ENCODE measurements around the gene INCENP.

Gene INCENP

DNA sequence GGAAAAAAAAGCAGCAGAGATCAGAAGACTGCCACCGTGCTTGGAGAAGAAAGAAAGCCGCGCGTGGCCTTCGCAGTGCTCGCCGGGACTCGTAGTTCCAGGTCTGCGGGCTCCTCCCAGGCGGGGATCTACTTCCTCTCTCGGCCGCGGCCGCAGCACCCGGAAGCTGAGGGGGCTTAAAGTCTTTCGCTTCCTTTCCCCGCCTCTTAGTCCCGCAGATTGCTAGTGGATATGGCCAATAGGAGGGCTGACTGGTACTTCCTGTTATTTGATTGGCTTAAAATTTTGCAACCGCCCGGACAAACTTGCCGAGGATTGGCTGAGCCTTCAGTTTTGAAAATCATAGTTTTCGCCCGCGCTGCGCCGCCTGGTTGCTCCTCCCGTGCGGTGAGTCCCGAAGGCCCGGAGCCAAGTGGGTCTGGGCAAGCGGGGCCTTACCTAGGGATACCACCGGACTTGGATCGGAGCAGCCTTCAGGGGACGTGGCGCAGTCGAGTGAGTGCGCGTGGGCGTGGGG lies at the start of gene INCENP (continued):
- TF ChIP-seq ZNF510 (tag by site-specific recombination; IDR thresholded peaks at IDR 0.05; ENCODE audit: insufficient replicate concordance) = no peak
- TF ChIP-seq OVOL3 (tag by site-specific recombination; IDR thresholded peaks at IDR 0.05) = no peak
- no peak for TF ChIP-seq ZNF174 (tag by site-specific recombination; IDR thresholded peaks at IDR 0.05)
- no peak for TF ChIP-seq ZNF292 (tag by site-specific recombination; IDR thresholded peaks at IDR 0.05; ENCODE audit: borderline replicate concordance, low read depth)
- TF ChIP-seq SP7 (tag by site-specific recombination; IDR thresholded peaks at IDR 0.05) = no peak

DNA sequence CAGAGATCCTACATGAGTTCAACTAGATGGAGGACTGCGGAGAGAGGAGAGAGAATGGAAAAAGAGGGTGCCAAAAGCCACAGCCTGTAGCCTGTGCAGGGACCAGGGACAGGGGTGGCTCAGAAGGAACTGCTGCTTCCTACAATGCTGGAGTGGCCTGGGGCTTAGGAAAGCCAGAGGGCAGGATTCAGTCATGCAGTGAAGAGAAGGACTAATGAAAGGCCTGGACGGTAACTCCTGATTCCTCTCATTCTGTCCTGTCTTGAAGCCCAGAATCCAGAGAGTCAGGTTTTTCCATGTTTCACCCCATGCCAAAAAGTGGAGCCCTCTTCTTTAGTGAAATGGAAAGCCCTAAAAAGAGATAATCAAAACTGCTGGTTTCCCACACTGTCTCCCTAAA lies 48.4 kb upstream of the INCENP start:
- H3K9me3 ChIP-seq (ENCODE audit: control insufficient read depth, insufficient read depth, low read depth, low read length) = no peaks in the 10 kb centered on the region
- H3K4me1 ChIP-seq (ENCODE audit: control insufficient read depth, insufficient read depth, low read length) = no peaks in the 10 kb centered on the region
- ChIA-PET POLR2A (no interaction called here), CTCF (interaction anchor here (0.7 kb wide), 1 partner anchor 219 kb away, joined by 4 read pairs; no protein-coding TSS in a partner anchor)
- no peak overlapping the region for H3K27ac ChIP-seq (ENCODE audit: extremely low read depth, low read depth, low read length)
- H3K36me3 ChIP-seq (ENCODE audit: control insufficient read depth in 2 of 2, insufficient read depth in 1 of 2, low read length in 2 of 2) = no peaks in the 10 kb centered on the region
- no peak overlapping the region for H3K4me3 ChIP-seq (ENCODE audit: low read depth, low read length)
- no peak for TF ChIP-seq HOXA7 (CRISPR knock-in tag; IDR thresholded peaks at IDR 0.05; ENCODE audit: borderline replicate concordance)
- TF ChIP-seq ZNF785 (tag by site-specific recombination; IDR thresholded peaks at IDR 0.05) = no peak
- no peak for TF ChIP-seq ZNF624 (tag by site-specific recombination; IDR thresholded peaks at IDR 0.05)
- TF ChIP-seq ZNF558 (tag by site-specific recombination; IDR thresholded peaks at IDR 0.05) = no peak
- TF ChIP-seq PRDM1 (tag by site-specific recombination; IDR thresholded peaks at IDR 0.05) = no peak
- no peak for TF ChIP-seq ZNF18 (tag by site-specific recombination; IDR thresholded peaks at IDR 0.05)
- TF ChIP-seq ZNF423 (tag by site-specific recombination; IDR thresholded peaks at IDR 0.05) = no peak
- no peak for TF ChIP-seq ZNF426 (tag by site-specific recombination; IDR thresholded peaks at IDR 0.05)

GRCh38 chr11:62077132-62077531 lies 46.7 kb upstream of the INCENP start:
- CTCF ChIA-PET = interaction anchor here (0.6 kb wide), 1 partner anchor 83 kb away, joined by 4 read pairs; no protein-coding TSS in a partner anchor
- Histone ChIP-seq H3K36me3 (ENCODE audit: control insufficient read depth in 2 of 2, insufficient read depth in 1 of 2, low read length in 2 of 2) (no peaks in the 10 kb centered on the region), H3K4me1 (ENCODE audit: control insufficient read depth, insufficient read depth, low read length) (no peaks in the 10 kb centered on the region)
- TF ChIP-seq ZNF664 (tag by site-specific recombination; IDR thresholded peaks at IDR 0.05) = no peak
- no peak for TF ChIP-seq ZNF510 (tag by site-specific recombination; IDR thresholded peaks at IDR 0.05; ENCODE audit: insufficient replicate concordance)
- TF ChIP-seq, protein P1, sequence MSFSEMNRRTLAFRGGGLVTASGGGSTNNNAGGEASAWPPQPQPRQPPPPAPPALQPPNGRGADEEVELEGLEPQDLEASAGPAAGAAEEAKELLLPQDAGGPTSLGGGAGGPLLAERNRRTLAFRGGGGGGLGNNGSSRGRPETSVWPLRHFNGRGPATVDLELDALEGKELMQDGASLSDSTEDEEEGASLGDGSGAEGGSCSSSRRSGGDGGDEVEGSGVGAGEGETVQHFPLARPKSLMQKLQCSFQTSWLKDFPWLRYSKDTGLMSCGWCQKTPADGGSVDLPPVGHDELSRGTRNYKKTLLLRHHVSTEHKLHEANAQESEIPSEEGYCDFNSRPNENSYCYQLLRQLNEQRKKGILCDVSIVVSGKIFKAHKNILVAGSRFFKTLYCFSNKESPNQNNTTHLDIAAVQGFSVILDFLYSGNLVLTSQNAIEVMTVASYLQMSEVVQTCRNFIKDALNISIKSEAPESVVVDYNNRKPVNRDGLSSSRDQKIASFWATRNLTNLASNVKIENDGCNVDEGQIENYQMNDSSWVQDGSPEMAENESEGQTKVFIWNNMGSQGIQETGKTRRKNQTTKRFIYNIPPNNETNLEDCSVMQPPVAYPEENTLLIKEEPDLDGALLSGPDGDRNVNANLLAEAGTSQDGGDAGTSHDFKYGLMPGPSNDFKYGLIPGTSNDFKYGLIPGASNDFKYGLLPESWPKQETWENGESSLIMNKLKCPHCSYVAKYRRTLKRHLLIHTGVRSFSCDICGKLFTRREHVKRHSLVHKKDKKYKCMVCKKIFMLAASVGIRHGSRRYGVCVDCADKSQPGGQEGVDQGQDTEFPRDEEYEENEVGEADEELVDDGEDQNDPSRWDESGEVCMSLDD (tag by site-specific recombination; IDR thresholded peaks at IDR 0.05) = no peak
- TF ChIP-seq ZNF629 (tag by site-specific recombination; IDR thresholded peaks at IDR 0.05) = no peak
- TF ChIP-seq PATZ1 (tag by site-specific recombination; IDR thresholded peaks at IDR 0.05) = no peak
- no peak for TF ChIP-seq ZNF202 (tag by site-specific recombination; IDR thresholded peaks at IDR 0.05; ENCODE audit: borderline replicate concordance)
- TF ChIP-seq ZFP69B (tag by site-specific recombination; IDR thresholded peaks at IDR 0.05) = no peak
- no peak for TF ChIP-seq ZSCAN18 (tag by site-specific recombination; IDR thresholded peaks at IDR 0.05)
- no peak for TF ChIP-seq KLF1 (tag by site-specific recombination; IDR thresholded peaks at IDR 0.05)
- no peak for TF ChIP-seq ZBTB26 (tag by site-specific recombination; optimal IDR thresholded peaks at IDR 0.05)
- no peak for TF ChIP-seq REPIN1 (tag by site-specific recombination; IDR thresholded peaks at IDR 0.05; ENCODE audit: low read depth)
- no peak for TF ChIP-seq PBX3 (CRISPR knock-in tag; IDR thresholded peaks at IDR 0.05)

More at GRCh38 chr11:62077132-62077531, 46.7 kb upstream of the INCENP start:
- Histone ChIP-seq H3K27ac (ENCODE audit: extremely low read depth, low read depth, low read length) (no peak overlapping the region), H3K9me3 (ENCODE audit: control insufficient read depth, insufficient read depth, low read depth, low read length) (no peaks in the 10 kb centered on the region), H3K4me3 (ENCODE audit: low read depth, low read length) (no peak overlapping the region)
- POLR2A ChIA-PET = no interaction called here
